Coronary artery (tissue), 2 donors: ENCODE results near the gene DPH6.

Experiments used
- DNase-seq: peaks from one replicate; pipeline ENCODE4 v3.0.0-alpha.2; 2017; ENCODE audit warnings: low spot score
- H3K27ac ChIP-seq, 2 donors: fragments of 200-600 bp; sonication (generic); one replicate each; pipeline ENCODE4 v1.5.1; 2016 to 2019
- H3K4me3 ChIP-seq: fragments of 200-600 bp; sonication (generic); 2 replicates; pipeline ENCODE4 v1.5.1; 2016; ENCODE audit warnings: mild to moderate bottlenecking, moderate library complexity
- TF ChIP-seq, protein P1 (sequence below): fragments of 200-600 bp; sonication (generic); IDR thresholded peaks from one replicate; pipeline ENCODE4 v1.5.1; 2019; ENCODE audit warnings: antibody characterized with exemption

The DPH6 gene

DNA sequence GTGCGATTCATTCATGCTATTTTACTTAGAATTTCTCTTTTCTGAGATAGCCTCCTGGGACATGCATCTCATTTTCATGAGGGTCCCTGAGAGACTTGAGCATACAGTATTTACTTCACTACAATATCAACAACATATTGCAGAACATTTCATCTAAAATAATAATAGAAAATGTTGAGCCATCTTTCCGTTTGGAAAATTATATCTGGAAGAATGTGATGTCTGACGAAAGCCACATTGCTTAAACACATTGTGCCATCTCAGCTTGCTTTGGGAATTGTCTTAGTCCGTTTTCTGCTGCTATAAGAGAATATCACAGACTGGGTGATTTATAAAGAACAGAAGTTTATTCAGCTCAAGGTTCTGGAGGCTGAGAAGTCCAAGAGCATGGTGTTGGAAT, 55.5 kb downstream of the DPH6 start:
- Histone ChIP-seq H3K4me3 (no peak overlapping the region), H3K27ac (no peak overlapping the region)
- DNase-seq, result no peak
- TF ChIP-seq, protein P1, sequence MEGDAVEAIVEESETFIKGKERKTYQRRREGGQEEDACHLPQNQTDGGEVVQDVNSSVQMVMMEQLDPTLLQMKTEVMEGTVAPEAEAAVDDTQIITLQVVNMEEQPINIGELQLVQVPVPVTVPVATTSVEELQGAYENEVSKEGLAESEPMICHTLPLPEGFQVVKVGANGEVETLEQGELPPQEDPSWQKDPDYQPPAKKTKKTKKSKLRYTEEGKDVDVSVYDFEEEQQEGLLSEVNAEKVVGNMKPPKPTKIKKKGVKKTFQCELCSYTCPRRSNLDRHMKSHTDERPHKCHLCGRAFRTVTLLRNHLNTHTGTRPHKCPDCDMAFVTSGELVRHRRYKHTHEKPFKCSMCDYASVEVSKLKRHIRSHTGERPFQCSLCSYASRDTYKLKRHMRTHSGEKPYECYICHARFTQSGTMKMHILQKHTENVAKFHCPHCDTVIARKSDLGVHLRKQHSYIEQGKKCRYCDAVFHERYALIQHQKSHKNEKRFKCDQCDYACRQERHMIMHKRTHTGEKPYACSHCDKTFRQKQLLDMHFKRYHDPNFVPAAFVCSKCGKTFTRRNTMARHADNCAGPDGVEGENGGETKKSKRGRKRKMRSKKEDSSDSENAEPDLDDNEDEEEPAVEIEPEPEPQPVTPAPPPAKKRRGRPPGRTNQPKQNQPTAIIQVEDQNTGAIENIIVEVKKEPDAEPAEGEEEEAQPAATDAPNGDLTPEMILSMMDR, result no peak

DNA sequence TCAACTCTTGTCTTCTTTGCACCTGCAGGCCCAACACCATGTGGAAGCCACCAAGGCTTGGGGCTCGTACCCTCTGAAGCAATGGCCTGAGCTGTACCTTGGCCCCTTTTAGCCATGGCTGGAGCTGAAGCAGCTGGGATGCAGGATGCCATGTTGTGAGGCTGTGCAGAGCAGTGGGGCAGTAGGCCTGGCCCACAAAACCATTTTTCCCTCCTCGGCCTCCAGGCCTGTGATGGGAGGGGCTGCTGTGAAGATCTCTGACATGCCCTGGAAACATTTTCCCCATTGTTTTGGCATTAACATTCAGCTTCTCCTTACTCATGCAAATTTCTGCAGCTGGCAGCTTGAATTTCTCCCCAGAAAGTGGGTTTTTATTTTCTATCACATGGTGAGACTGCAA, 58.5 kb downstream of the DPH6 start:
- Histone ChIP-seq H3K4me3 (no peak overlapping the region), H3K27ac (no peak overlapping the region)
- DNase-seq, result no peak
- TF ChIP-seq, protein P1, result no peak

DNA sequence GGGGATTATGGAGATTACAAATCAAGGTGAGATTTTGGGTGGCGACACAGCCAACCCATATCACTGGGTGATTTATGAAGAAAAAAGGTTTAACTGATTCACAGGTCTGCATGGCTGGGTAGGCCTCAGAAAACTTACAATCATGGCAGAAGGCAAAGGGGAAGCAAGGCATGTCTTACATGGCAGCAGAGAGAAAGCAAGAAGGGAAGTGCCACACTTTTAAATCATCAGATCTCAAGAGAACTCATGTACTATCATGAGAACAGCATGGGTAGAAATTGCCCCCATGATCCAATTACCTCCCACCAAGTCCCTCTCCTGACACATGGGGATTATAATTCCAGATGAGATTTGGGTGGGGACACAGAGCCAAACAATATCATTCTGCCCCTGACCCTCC, 59.7 kb downstream of the DPH6 start:
- no peak for DNase-seq
- TF ChIP-seq, protein P1, result no peak
- Histone ChIP-seq H3K27ac (no peak overlapping the region), H3K4me3 (no peak overlapping the region)

DNA sequence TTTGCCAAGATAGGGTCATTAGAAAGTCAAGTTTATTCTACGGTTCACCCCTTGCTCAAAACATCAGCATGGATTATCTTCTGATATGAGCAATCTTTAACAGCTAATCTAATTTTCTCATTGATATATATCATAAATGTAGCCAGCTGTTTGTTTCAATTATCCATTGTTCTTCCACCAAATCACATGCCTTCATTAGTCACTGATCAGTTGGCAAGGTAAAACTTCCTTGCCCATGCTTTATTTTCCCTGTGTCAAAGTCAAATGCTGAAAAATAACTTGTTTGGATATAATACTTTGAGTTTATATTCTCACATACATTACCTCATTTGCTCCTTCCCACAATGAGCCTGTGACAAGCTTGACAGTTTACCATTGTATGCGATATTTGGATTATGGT, 60.6 kb downstream of the DPH6 start:
- Histone ChIP-seq H3K4me3 (no peak overlapping the region), H3K27ac (no peak overlapping the region)
- DNase-seq, result no peak
- TF ChIP-seq, protein P1, result no peak

DNA sequence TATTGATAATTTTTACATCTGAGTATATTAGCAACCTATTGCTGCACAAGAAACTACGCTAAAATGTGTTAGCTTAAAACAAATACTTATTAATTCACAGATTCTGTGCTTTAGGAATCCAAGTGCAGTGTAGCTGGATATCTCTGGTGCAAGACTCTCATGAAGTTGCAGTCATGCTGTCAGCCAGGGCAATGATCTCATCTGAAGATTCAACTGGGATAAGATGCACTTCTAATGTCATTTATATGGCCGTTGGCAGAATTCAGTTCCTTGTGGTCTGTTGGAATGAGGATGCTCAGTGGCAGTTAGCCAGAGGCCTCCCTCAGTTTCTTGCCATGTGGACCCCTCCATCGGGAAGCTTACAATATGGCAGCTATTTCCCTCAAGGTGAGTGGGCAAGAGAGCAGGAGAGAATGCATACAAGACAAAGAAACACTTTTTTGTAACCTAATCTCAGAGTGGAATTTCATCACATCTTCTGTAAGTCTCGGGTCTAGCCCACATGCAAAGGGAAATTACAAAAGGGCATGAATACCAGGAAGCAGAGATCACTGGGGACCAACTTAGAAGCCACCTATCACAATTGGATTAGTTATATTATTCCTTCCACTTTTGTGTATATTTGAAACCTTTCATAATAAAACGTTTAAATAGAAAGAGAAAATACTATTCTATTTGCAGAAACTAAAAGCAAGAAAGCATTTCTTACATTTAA, 61.6 kb downstream of the DPH6 start:
- H3K27ac ChIP-seq, result no peak overlapping the region
- no peak for DNase-seq
- TF ChIP-seq, protein P1, result no peak
- H3K4me3 ChIP-seq, result no peak overlapping the region

DNA sequence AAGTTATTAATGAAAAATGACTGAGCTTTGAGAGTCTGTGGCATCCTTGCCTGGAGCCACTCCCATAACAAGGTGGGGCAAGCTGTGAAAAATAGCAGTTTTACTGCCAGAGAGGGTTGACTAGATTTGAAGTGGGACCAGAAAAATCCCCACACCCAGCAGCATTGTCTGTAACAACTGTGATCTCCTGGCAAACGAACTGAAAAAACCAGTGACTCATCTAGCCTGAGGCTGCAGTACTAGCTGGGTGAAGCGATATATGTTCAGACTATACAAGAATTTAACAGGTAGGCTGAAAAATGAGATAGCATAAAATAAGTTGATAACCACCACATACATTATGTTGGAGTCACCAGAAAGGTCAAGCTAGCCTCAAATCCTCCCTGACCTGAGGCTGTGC, 64.0 kb downstream of the DPH6 start:
- H3K4me3 ChIP-seq, result no peak overlapping the region
- TF ChIP-seq, protein P1, result no peak
- DNase-seq, result no peak
- H3K27ac ChIP-seq, result no peak overlapping the region

DNA sequence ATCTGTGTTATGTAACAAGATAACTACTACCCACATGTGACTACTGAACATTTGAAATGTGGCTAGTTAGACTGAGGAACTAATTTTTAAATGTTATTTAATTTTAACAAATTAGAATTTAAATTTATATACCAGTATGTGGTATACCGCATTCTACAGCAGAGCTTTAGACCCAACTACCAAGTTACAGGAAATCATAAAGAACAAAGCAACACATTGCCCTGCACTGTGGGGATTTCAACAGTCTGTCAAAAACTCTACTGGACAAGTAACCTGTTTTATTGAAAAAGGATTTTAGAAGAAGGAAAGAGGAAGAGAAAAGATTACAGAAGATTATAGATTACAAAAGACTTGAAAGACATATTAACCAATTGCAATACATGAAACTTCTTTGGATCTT, 64.9 kb downstream of the DPH6 start:
- Histone ChIP-seq H3K27ac (no peak overlapping the region), H3K4me3 (no peak overlapping the region)
- DNase-seq, result no peak
- TF ChIP-seq, protein P1, result no peak
